ENCODE data around the gene TMEM163.

TMEM163 gene

GRCh38 chr2:134714228-134714627 is 4.6 kb downstream of the TMEM163 start:
- TF ChIP-seq POLR2A (IDR thresholded peaks at IDR 0.05; ENCODE audit: low read length), result no peak
- no peak for TF ChIP-seq GATA1 (IDR thresholded peaks at IDR 0.05; ENCODE audit: low read depth, low read length)
- DNase-seq, result no peak

GRCh38 chr2:134713606-134714005 is 5.2 kb downstream of the TMEM163 start:
- DNase-seq, result no peak
- no peak for TF ChIP-seq GATA1 (IDR thresholded peaks at IDR 0.05; ENCODE audit: low read depth, low read length)
- TF ChIP-seq POLR2A (IDR thresholded peaks at IDR 0.05; ENCODE audit: low read length), result no peak

GRCh38 chr2:134713176-134713575 is 5.6 kb downstream of the TMEM163 start:
- no peak for TF ChIP-seq POLR2A (IDR thresholded peaks at IDR 0.05; ENCODE audit: low read length)
- no peak for TF ChIP-seq GATA1 (IDR thresholded peaks at IDR 0.05; ENCODE audit: low read depth, low read length)

GRCh38 chr2:134712736-134713135 is 6.1 kb downstream of the TMEM163 start:
- DNase-seq, result no peak
- TF ChIP-seq GATA1 (IDR thresholded peaks at IDR 0.05; ENCODE audit: low read depth, low read length), result no peak
- no peak for TF ChIP-seq POLR2A (IDR thresholded peaks at IDR 0.05; ENCODE audit: low read length)

More at GRCh38 chr2:134713176-134713575, 5.6 kb downstream of the TMEM163 start:
- no peak for DNase-seq

GRCh38 chr2:134712299-134712698 is 6.5 kb downstream of the TMEM163 start:
- DNase-seq, result no peak
- TF ChIP-seq GATA1 (IDR thresholded peaks at IDR 0.05; ENCODE audit: low read depth, low read length) (no peak), POLR2A (IDR thresholded peaks at IDR 0.05; ENCODE audit: low read length) (no peak)

GRCh38 chr2:134711692-134712091 is 7.1 kb downstream of the TMEM163 start:
- DNase-seq, result no peak
- no peak for TF ChIP-seq POLR2A (IDR thresholded peaks at IDR 0.05; ENCODE audit: low read length)
- no peak for TF ChIP-seq GATA1 (IDR thresholded peaks at IDR 0.05; ENCODE audit: low read depth, low read length)

- no peak for DNase-seq
- no peak for TF ChIP-seq GATA1 (IDR thresholded peaks at IDR 0.05; ENCODE audit: low read depth, low read length)
- TF ChIP-seq POLR2A (IDR thresholded peaks at IDR 0.05; ENCODE audit: low read length), result no peak
Observed at GRCh38 chr2:134707330-134707676, 11.5 kb downstream of the TMEM163 start.

- TF ChIP-seq POLR2A (IDR thresholded peaks at IDR 0.05; ENCODE audit: low read length), result no peak
- TF ChIP-seq GATA1 (IDR thresholded peaks at IDR 0.05; ENCODE audit: low read depth, low read length), result no peak
- no peak for DNase-seq
Observed at GRCh38 chr2:134706587-134707329, 12.0 kb downstream of the TMEM163 start.

- TF ChIP-seq POLR2A (IDR thresholded peaks at IDR 0.05; ENCODE audit: low read length) (no peak), GATA1 (IDR thresholded peaks at IDR 0.05; ENCODE audit: low read depth, low read length) (no peak)
- DNase-seq, result no peak
Observed at GRCh38 chr2:134705861-134706586, 12.8 kb downstream of the TMEM163 start.

- DNase-seq, result no peak
- TF ChIP-seq GATA1 (IDR thresholded peaks at IDR 0.05; ENCODE audit: low read depth, low read length) (no peak), POLR2A (IDR thresholded peaks at IDR 0.05; ENCODE audit: low read length) (no peak)
Observed at GRCh38 chr2:134704173-134704572, 14.6 kb downstream of the TMEM163 start.

GRCh38 chr2:134703426-134703825 is 15.4 kb downstream of the TMEM163 start:
- DNase-seq, result no peak
- TF ChIP-seq POLR2A (IDR thresholded peaks at IDR 0.05; ENCODE audit: low read length) (no peak), GATA1 (IDR thresholded peaks at IDR 0.05; ENCODE audit: low read depth, low read length) (no peak)

- no peak for DNase-seq
- TF ChIP-seq POLR2A (IDR thresholded peaks at IDR 0.05; ENCODE audit: low read length), result no peak
- no peak for TF ChIP-seq GATA1 (IDR thresholded peaks at IDR 0.05; ENCODE audit: low read depth, low read length)
Observed at GRCh38 chr2:134700730-134701129, 18.1 kb downstream of the TMEM163 start.

- no peak for TF ChIP-seq POLR2A (IDR thresholded peaks at IDR 0.05; ENCODE audit: low read length)
- no peak for TF ChIP-seq GATA1 (IDR thresholded peaks at IDR 0.05; ENCODE audit: low read depth, low read length)
- no peak for DNase-seq
Observed at GRCh38 chr2:134694411-134694810, 24.4 kb downstream of the TMEM163 start.

GRCh38 chr2:134693359-134694330 is 25.2 kb downstream of the TMEM163 start:
- TF ChIP-seq GATA1 (IDR thresholded peaks at IDR 0.05; ENCODE audit: low read depth, low read length) (no peak), POLR2A (IDR thresholded peaks at IDR 0.05; ENCODE audit: low read length) (no peak)
- DNase-seq, result no peak
